HG03442 (cell line): ENCODE results near the gene THSD4.
"Not testable (repeated sequence)": the region's sequence is repeated elsewhere in the genome, so short reads cannot be mapped to it uniquely, and the experiment has no call there.

Experiments used
- ATAC-seq: cut with Tn5 transposase; IDR thresholded peaks from one replicate; pipeline ENCODE4 v1.9.1; 2021; ENCODE audit warnings: mild to moderate bottlenecking, moderate library complexity; ENCODE audit not compliant: unreplicated experiment

Gene THSD4

DNA sequence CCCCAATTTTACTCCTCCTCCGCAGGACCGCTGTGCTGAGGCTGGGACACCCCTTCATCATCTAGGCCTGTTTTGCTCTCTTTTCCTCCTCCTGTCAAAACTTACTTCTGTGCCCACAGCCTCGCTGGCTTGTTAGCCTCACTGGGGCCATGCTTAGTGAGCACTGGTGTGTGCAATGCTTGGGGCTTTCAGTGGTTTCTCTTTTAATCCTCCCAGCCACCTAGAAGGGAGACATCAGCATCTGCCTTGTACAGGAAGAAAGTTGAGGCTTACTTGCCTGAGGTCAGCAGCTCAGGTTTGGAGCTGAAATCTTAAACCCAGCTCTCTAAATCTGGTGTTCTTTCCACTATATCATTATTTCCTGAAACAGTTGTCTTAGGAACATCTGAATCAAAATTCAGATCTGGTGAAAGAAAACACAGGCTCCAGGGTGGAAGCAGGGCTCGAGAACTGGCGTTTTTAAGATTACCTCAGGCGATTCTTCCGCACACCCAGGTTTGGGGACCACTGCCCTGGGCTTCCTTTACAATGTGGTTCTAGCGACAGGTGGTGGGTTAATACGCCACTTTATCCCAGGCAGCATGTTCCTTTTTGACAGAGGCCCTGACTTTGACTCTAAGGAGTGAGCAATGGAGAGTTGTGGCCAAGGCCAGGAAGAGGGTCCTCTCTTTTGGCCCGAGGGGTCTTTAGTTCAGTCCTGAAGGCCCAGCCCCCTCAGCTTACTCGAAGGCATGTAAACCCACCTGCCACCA, 3.8 kb downstream of the THSD4 start:
- no peak for ATAC-seq

- no peak for ATAC-seq
Observed at GRCh38 chr15:71120428-71120944, 5.2 kb downstream of the THSD4 start.

GRCh38 chr15:71121442-71121841, 6.2 kb downstream of the THSD4 start:
- ATAC-seq: no peak

DNA sequence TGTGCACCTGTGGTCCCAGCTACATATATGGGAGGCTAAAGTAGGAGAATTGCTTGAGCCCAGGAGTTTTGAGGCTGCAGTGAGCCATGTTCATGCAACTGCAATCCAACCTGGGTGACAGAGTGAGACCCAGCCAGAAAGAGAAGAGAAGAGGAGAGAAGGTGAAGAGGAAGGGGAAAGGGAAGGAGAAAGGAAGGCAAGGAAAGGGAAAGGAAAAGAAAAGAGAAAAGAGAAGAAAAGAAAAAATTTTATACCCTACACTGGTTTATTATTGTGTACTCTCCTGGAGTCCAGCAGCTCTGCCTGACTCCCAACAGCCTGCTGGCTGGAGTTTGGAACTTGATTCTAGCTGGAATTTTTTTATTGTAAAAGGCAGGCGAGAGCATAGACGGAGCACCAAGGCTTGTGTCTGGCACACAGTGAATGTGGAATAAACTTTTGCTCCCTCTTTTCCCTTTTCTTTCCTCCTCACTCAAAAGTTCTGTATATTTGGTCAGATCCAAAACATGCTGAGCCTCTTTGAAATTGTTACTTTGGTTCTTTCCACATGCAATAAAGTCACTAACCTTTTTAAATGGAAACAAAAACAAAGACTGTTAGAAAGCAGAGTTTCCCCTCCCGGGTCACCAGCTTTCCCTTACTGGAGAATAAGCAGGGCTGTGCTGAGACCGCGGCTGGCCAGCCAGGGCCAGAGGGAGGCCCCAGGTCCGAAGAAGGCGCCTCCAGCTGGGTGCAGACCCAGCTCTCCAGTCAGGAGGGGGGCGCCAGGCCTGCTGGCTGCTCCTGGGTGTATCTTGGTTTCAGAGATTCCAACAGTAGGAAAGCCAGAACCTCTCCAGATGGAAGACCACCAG, 9.9 kb downstream of the THSD4 start:
- ATAC-seq: no peak

- no peak for ATAC-seq
Observed at GRCh38 chr15:71125831-71126450, 10.7 kb downstream of the THSD4 start.

DNA sequence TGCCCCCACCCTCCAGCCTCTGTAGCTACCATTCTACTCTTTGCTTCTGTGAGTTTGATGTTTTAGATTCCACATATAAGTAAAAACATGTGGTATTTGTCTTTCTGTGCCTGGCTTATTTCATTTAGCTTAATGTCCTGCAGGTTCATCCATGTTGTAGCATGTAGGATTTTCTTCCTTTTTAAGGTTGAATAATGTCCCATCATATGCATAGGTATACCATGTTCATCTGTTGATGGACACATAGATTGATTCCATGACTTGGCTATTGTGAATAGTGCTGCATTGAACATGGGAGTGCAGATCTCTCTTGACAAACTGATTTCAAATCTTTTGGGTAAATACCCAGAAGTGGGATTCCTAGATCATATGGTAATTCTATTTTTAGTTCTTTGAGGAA, 11.8 kb downstream of the THSD4 start:
- no peak for ATAC-seq

GRCh38 chr15:71128159-71128558, 12.9 kb downstream of the THSD4 start:
- ATAC-seq: not testable (repeated sequence)

DNA sequence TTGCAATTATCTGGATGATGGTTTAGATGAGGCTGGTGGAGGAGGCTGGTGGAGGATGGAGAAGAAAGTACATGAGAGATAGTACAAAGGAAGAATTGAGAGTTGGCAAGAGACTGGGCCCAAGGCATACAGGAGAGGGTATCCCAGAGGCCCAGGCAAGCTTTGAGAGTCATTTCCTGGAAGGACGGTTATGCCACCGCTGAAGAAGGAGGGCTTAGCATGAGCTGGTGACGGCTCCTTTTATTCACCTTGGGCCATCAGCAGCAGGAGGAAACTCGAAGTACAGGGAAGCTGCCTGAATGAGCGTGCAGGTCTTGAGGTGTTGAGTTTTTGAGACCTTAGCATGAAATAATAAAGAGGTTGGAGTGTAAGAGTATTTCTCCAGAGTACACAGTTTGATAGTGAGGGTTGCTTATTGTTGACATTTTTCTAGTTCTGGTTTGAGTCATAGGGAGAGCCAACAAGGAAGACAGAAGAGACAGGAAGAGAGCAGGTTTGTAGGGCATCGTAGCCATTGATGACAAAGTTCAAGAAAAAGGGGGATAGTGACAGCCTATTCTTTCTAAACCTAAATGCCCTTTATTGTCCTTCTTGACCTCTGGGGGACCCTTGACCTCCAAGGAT, 13.8 kb downstream of the THSD4 start:
- no peak for ATAC-seq

DNA sequence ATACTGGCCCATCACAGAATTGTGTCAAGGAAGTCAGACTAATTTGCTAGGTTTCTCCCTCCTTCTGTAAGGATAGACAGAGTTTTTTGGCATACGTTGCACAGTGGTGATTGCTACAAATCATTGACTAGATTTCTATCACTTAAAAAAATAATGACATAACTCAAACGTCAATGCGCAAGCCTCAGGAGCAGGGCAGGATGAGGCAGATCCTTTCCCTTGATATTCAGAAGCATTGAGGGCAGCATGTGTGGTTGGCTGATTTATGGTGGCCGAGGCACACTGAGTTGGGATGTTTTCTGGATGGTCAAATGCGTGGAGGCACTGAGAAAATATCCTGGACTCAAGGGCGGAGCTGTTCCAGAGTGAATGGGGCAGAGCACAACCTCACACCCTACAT, 14.4 kb downstream of the THSD4 start:
- ATAC-seq: no peak

- ATAC-seq: no peak
Observed at GRCh38 chr15:71131601-71132362, 16.5 kb downstream of the THSD4 start.

- no peak for ATAC-seq
Observed at GRCh38 chr15:71133747-71134472, 18.6 kb downstream of the THSD4 start.

DNA sequence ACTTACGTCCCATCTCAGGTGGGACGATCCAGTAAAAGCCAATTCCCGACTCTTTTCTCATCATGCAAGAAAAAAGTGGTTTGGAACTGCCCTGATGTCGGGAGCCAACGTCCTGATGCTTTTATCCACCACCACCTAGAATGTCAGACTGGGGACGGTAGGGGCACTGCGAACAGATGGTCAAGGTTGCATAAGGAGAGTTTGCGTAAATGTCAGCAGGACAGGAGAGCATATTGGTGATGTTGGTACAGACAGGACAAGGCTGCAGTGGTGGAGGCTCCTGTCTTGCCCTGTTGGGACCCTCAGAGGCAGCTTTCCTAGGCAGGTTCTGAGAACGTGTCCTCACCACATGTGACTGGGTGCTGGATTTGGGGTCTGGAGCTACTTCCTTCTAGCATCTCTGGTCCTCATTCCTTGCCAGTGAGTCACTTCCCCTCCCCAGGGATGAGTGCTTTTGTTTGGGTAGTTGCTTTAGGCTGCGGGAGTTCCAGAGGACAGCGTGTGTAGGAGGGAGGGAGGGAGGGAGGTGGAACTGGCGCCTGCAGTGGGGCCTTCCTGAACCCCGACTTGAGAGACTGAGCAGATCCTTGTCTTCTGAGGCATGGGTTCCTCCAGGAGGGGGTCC, 21.0 kb downstream of the THSD4 start:
- ATAC-seq: no peak

DNA sequence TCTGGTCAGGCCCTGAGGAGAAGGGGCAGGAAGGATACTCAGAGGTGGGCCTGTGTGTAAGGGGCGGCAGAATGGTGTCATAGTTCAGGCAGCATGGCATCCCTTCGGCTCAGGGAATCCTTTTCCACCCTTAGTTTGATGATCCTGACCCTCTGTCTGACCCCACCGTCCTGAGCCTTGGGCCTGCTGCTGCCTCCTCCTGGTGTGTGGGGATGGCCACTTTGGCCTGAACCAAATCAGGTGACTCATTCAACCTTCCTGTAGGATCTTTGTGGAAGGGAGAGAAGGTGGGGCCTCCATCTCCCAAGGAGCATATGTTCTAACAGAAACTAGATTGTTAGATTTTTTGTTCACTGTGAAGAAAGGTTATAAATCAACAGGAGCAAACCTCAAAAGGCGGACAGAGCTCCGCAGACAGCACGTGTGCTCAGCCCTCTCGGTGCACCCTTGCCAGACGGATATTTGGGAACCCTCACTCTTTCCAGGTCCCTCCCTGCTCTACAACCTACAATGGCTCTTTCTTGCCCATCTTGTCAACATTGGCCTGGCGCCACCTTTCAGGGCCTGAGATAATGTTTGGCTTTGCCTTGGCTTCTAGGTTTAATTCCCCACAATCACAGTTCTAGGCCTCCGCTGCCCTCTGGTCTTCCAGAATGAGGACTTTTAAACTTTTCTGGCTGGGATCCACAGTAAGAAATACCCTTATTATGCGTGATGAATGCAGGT, 21.7 kb downstream of the THSD4 start:
- no peak for ATAC-seq

DNA sequence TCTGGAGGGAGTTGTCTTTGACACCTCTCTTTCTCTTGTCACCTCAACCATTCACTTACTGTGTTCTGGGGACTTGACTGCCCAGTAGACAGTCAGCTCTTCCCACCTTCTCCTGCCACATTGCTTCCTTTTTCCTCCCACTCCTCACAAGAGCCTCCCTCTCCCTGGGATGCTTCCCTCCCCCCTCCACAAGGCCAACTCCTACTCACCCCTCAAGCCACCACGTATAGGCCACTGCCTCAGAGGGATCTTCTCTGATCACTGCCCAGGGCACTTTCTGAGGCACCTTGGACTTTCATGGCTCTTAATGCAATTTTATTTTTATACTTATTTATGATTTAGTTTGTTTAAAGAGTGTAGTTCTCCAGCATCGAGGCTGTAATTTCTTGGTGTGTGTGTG, 23.2 kb downstream of the THSD4 start:
- ATAC-seq: no peak

GRCh38 chr15:71139241-71139640, 24.0 kb downstream of the THSD4 start:
- no peak for ATAC-seq

- no peak for ATAC-seq
Observed at GRCh38 chr15:71141572-71141971, 26.3 kb downstream of the THSD4 start.

DNA sequence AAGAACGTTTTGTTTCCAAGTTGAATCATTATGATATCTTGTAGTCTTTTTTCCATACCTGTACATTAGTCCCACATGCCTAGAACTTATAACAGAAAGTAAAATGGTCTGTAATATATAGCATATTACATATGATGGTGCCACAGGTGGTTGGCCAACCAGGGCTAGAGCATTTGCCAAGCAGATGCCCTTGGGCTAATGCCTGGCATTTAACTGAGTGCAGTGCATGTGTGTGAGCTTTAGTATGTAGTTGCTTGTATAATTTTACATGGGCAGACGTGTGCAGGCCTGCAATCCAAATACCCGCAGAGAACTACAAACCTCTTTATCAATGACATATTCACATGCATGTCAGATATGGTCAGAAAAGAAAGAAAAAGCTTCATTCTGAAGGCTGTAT, 27.5 kb downstream of the THSD4 start:
- ATAC-seq: no peak
